Measurements from ENCODE around the gene SDS. TPM values are rescaled to one million over a fixed set of nuclear protein-coding genes. Genes with fewer than 3 reads are reported as not detected.

SDS gene
- polyA plus RNA-seq, 3 donors, result 0.89 to 2.3 (median 1.1) TPM

- no peaks in the 10 kb centered on the region for H3K27me3 ChIP-seq (ENCODE audit: control insufficient read depth in 2 of 2, insufficient read depth in 2 of 2, low read length in 2 of 2)
- peaks cover 0 to 12% (median 0%) of the 10 kb centered on the region in 7 donors for H3K9me3 Mint-ChIP-seq
- no peak overlapping the region for H2AFZ ChIP-seq (ENCODE audit: insufficient read depth, low read depth, low read length, poor library complexity, severe bottlenecking)
- DNase-seq, result no peak
- H3K4me2 ChIP-seq (replicated peaks; ENCODE audit: extremely low read depth, low read length, poor library complexity, severe bottlenecking), result no peak overlapping the region
- no peak overlapping the region for H3K4me3 Mint-ChIP-seq
- TF ChIP-seq CTCF (IDR thresholded peaks at IDR 0.05), result no peak
- H3K36me3 Mint-ChIP-seq, result peaks cover 10% of the 10 kb centered on the region in 2 donors
- no peaks in the 10 kb centered on the region for H3K79me2 ChIP-seq (ENCODE audit: insufficient read depth, low read length)
- intact Hi-C loops (cut with micrococcal nuclease), result loop anchor here in 1 of 2 donors (5.0 kb wide), 1 partner anchor 34 kb away; no protein-coding TSS in a partner anchor
- H3K27ac Mint-ChIP-seq, result no peak overlapping the region
- WGBS (ENCODE audit: insufficient coverage), result 95% methylated on average over 17 of the region's 17 CpGs
- H3K4me1 ChIP-seq (ENCODE audit: control insufficient read depth in 1 of 2, insufficient read depth in 2 of 2, low read length in 2 of 2), result no peaks in the 10 kb centered on the region
- no peak overlapping the region for H3K4me3 ChIP-seq (replicated peaks in 1 of 3; ENCODE audit: low read depth in 2 of 3, low read length in 3 of 3)
- no peaks in the 10 kb centered on the region for H3K4me1 Mint-ChIP-seq
- no peaks in the 10 kb centered on the region for H4K20me1 ChIP-seq (ENCODE audit: insufficient read depth, low read length)
- peaks cover 8 to 28% of the 10 kb centered on the region in 2 donors for H3K36me3 ChIP-seq (replicated peaks in 1 of 2; ENCODE audit: control insufficient read depth in 1 of 2, insufficient read depth in 2 of 2, low read length in 2 of 2)
- H3K27me3 Mint-ChIP-seq (ENCODE audit: low read depth in 3 of 3), result peaks cover 5 to 10% (median 6%) of the 10 kb centered on the region in 3 donors
- H3K27ac ChIP-seq (ENCODE audit: low read depth in 1 of 2, low read length in 2 of 2), result no peak overlapping the region
- no peaks in the 10 kb centered on the region for H3K9me3 ChIP-seq (replicated peaks in 1 of 2; ENCODE audit: control insufficient read depth in 1 of 2, insufficient read depth in 1 of 2, low read length in 2 of 2)
- no peak overlapping the region for H3K9ac ChIP-seq (ENCODE audit: insufficient read depth, low read length, poor library complexity, severe bottlenecking)
Measured at GRCh38 chr12:113392988-113393579, 10.6 kb downstream of the SDS start.

GRCh38 chr12:113392520-113392919 is 11.2 kb downstream of the SDS start:
- H3K27ac Mint-ChIP-seq, result no peak overlapping the region
- Histone ChIP-seq H3K9ac (ENCODE audit: insufficient read depth, low read length, poor library complexity, severe bottlenecking) (no peak overlapping the region), H3K79me2 (ENCODE audit: insufficient read depth, low read length) (no peaks in the 10 kb centered on the region), H3K27me3 (ENCODE audit: control insufficient read depth in 2 of 2, insufficient read depth in 2 of 2, low read length in 2 of 2) (no peaks in the 10 kb centered on the region), H3K4me1 (ENCODE audit: control insufficient read depth in 1 of 2, insufficient read depth in 2 of 2, low read length in 2 of 2) (no peaks in the 10 kb centered on the region), H3K27ac (ENCODE audit: low read depth in 1 of 2, low read length in 2 of 2) (no peak overlapping the region), H3K4me2 (replicated peaks; ENCODE audit: extremely low read depth, low read length, poor library complexity, severe bottlenecking) (no peak overlapping the region), H3K36me3 (replicated peaks in 1 of 2; ENCODE audit: control insufficient read depth in 1 of 2, insufficient read depth in 2 of 2, low read length in 2 of 2) (peaks cover 12 to 31% of the 10 kb centered on the region in 2 donors), H2AFZ (ENCODE audit: insufficient read depth, low read depth, low read length, poor library complexity, severe bottlenecking) (no peak overlapping the region), H4K20me1 (ENCODE audit: insufficient read depth, low read length) (no peaks in the 10 kb centered on the region), H3K9me3 (replicated peaks in 1 of 2; ENCODE audit: control insufficient read depth in 1 of 2, insufficient read depth in 1 of 2, low read length in 2 of 2) (no peaks in the 10 kb centered on the region), H3K4me3 (replicated peaks in 1 of 3; ENCODE audit: low read depth in 2 of 3, low read length in 3 of 3) (no peak overlapping the region)
- H3K9me3 Mint-ChIP-seq, result peaks cover 0 to 12% (median 0%) of the 10 kb centered on the region in 7 donors
- H3K4me1 Mint-ChIP-seq, result no peaks in the 10 kb centered on the region
- no peak for TF ChIP-seq CTCF (IDR thresholded peaks at IDR 0.05)
- WGBS (ENCODE audit: insufficient coverage), result 97% methylated on average over 7 of the region's 7 CpGs
- peaks cover 15% of the 10 kb centered on the region in 2 donors for H3K36me3 Mint-ChIP-seq
- DNase-seq, result no peak
- H3K27me3 Mint-ChIP-seq (ENCODE audit: low read depth in 3 of 3), result peaks cover 2 to 6% (median 4%) of the 10 kb centered on the region in 3 donors
- intact Hi-C loops (cut with micrococcal nuclease), result loop anchor here in 1 of 2 donors (5.0 kb wide), 1 partner anchor 35 kb away; no protein-coding TSS in a partner anchor
- H3K4me3 Mint-ChIP-seq, result no peak overlapping the region

Measured in CD14-positive monocyte (primary cell).